ENCODE results near the gene PGD. TPM values are rescaled to one million over a fixed set of nuclear protein-coding genes. Genes with fewer than 3 reads are reported as not detected.

The PGD gene
- total and polyA plus RNA-seq, 10 of the 15 experiments (the other 5 are each of a cell fraction or from before 2014, with no cell fraction given), result 108 to 262 (median 171) TPM

GRCh38 chr1:10450836-10451235 is 52.0 kb downstream of the PGD start (continued):
- TF ChIP-seq ZNF687 (IDR thresholded peaks at IDR 0.05), result no peak
- no peak for TF ChIP-seq BCL11A (IDR thresholded peaks at IDR 0.05; ENCODE audit: low read depth, low read length)

DNA sequence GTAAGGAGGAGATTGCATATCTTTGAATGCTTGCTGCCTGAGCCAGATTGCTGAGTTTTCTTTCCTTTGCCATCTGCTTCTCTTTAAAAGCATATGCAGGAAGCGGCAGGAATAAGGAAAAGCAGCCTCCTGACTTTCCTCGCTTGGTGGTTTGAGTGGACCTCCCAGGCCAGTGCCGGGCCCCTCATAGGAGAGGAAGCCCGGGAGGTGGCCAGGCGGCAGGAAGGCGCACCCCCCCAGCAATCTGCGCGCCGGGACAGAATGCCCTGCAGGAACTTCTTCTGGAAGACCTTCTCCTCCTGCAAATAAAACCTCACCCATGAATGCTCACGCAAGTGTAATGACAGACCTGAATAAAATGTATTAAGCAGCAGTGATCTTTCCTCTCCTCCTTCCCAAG is 52.4 kb downstream of the PGD start:
- intact Hi-C loops (cut with micrococcal nuclease; ENCODE audit: unreplicated experiment) (no loop called here), in situ Hi-C loops (cut with MboI) (no loop called here)
- DNase-seq (ENCODE audit: low read depth, low spot score), result no peak
- H3K27ac ChIP-seq (ENCODE audit: control insufficient read depth, insufficient read depth), result no peak overlapping the region
- no peak overlapping the region for H3K9ac ChIP-seq (ENCODE audit: control insufficient read depth, insufficient read depth, low read length)
- no peaks in the 10 kb centered on the region for H3K27me3 ChIP-seq (replicated peaks in 1 of 2; ENCODE audit: control insufficient read depth in 2 of 2, insufficient read depth in 2 of 2, low read length in 1 of 2)
- 31% methylated on average over 10 of the region's 10 CpGs for WGBS (ENCODE audit: insufficient coverage, insufficient replicate concordance, low lambda C conversion rate, missing lambda C conversion rate)
- BruUV-seq (replicated peaks), result no TSS peak
- no peaks in the 10 kb centered on the region for H3K4me1 ChIP-seq (ENCODE audit: control insufficient read depth, insufficient read depth, low read length)
- no peak overlapping the region for H3K4me2 ChIP-seq (ENCODE audit: control insufficient read depth, insufficient read depth)
- no peaks in the 10 kb centered on the region; the same call in 2 of the 3 replicates for H3K9me3 ChIP-seq (replicated peaks; ENCODE audit: control insufficient read depth, insufficient read depth, low read length)
- CTCF ChIA-PET, result interaction anchor here (0.6 to 0.9 kb wide), 3 partner anchors 35 to 235 kb away, joined by 3 read pairs; no protein-coding TSS in a partner anchor
- no peaks in the 10 kb centered on the region for H4K20me1 ChIP-seq (ENCODE audit: control insufficient read depth, insufficient read depth)
- FAIRE-seq, result no peak
- RAD21 ChIA-PET (ENCODE audit: unreplicated experiment), result no interaction called here
- no peak for ATAC-seq
- no peak overlapping the region for H2AFZ ChIP-seq (ENCODE audit: control insufficient read depth, low read depth, low read length)
- no peak overlapping the region for H3K4me3 ChIP-seq
- H3K36me3 ChIP-seq (ENCODE audit: control insufficient read depth in 2 of 2, insufficient read depth in 2 of 2, low read length in 1 of 2), result no peaks in the 10 kb centered on the region
- POLR2A ChIA-PET, result interaction anchor here (0.8 kb wide), 1 partner anchor 18 kb away, joined by 3 read pairs; no protein-coding TSS in a partner anchor
- SMC1A ChIA-PET (ENCODE audit: uncharacterized antibody, unreplicated experiment), result interaction anchor here (0.5 to 1.1 kb wide), 3 partner anchors 15 to 41 kb away, joined by 3 read pairs; no protein-coding TSS in a partner anchor
- no peaks in the 10 kb centered on the region for H3K79me2 ChIP-seq (ENCODE audit: control insufficient read depth, insufficient read depth, low read length)
- TF ChIP-seq ZNF592 (IDR thresholded peaks at IDR 0.05) (no peak), RB1 (IDR thresholded peaks at IDR 0.05; ENCODE audit: borderline replicate concordance) (no peak), NKRF (conservative IDR thresholded peaks at IDR 0.05) (no peak), PRDM15 (CRISPR knock-in tag; IDR thresholded peaks at IDR 0.05) (no peak), STAT1 (conservative IDR thresholded peaks at IDR 0.05) (no peak)

Measured in GM12878 (cell line).